ENCODE data around the gene CYP27A1. TPM values are rescaled to one million over a fixed set of nuclear protein-coding genes. Genes with fewer than 3 reads are reported as not detected.

Gene CYP27A1
- total RNA-seq, 1 donor = 10.8 TPM

- H3K9me3 ChIP-seq (ENCODE audit: low read depth, low read length) = no peaks in the 10 kb centered on the region
- H3K4me1 ChIP-seq (ENCODE audit: insufficient read depth, low read length) = peaks cover 14% of the 10 kb centered on the region
- H3K4me3 ChIP-seq (ENCODE audit: low read length) = no peak overlapping the region
- H3K27me3 ChIP-seq (ENCODE audit: insufficient read depth, low read length) = peaks cover 50% of the 10 kb centered on the region
Measured at GRCh38 chr2:218861645-218862318, 79.8 kb downstream of the CYP27A1 start.

GRCh38 chr2:218863021-218863520 lies 81.1 kb downstream of the CYP27A1 start:
- Histone ChIP-seq H3K4me1 (ENCODE audit: insufficient read depth, low read length) (peaks cover 14% of the 10 kb centered on the region), H3K9me3 (ENCODE audit: low read depth, low read length) (no peaks in the 10 kb centered on the region), H3K4me3 (ENCODE audit: low read length) (no peak overlapping the region), H3K27me3 (ENCODE audit: insufficient read depth, low read length) (peaks cover 41% of the 10 kb centered on the region)

Other genes with a start within 250 kb of the CYP27A1 start
- 20.0 TPM for gene USP37, start 213.8 kb upstream of the CYP27A1 start, total RNA-seq
- gene CNOT9, start 213.3 kb upstream of the CYP27A1 start, total RNA-seq = 65.9 TPM
- gene PLCD4, start 174.2 kb upstream of the CYP27A1 start, total RNA-seq = 0.21 TPM
- 23.4 TPM for gene ZNF142, start 122.5 kb upstream of the CYP27A1 start, total RNA-seq
- 3.4 TPM for gene BCS1L, start 122.5 kb upstream of the CYP27A1 start, total RNA-seq
- 21.1 TPM for gene RNF25, start 110.1 kb upstream of the CYP27A1 start, total RNA-seq
- gene STK36, start 110.1 kb upstream of the CYP27A1 start, total RNA-seq = 2.0 TPM
- gene TTLL4, start 71.3 kb upstream of the CYP27A1 start, total RNA-seq = 10.4 TPM
- gene PRKAG3, start 49.7 kb downstream of the CYP27A1 start, total RNA-seq = not detected
- not detected for gene WNT6, start 77.7 kb downstream of the CYP27A1 start, total RNA-seq
- 1.5 TPM for gene WNT10A, start 98.7 kb downstream of the CYP27A1 start, total RNA-seq
- not detected for gene CDK5R2, start 177.5 kb downstream of the CYP27A1 start, total RNA-seq
- gene FEV, start 203.0 kb downstream of the CYP27A1 start, total RNA-seq = not detected
- not detected for gene CRYBA2, start 211.3 kb downstream of the CYP27A1 start, total RNA-seq

Data from mononuclear cell (primary cell).